HG02840 (cell line): Measurements from ENCODE around the gene RAB42.

ENCODE experiments used
- ATAC-seq: cut with Tn5 transposase; IDR thresholded peaks from one replicate; pipeline ENCODE4 v1.9.1; 2021; ENCODE audit warnings: mild to moderate bottlenecking, moderate library complexity, moderate number of reproducible peaks; ENCODE audit not compliant: unreplicated experiment, low FRiP score

The RAB42 gene

GRCh38 chr1:28644494-28644893 is 52.4 kb downstream of the RAB42 start:
- ATAC-seq, result no peak
